Fibroblast of skin of left biceps (primary cell): ENCODE results near the gene HIF3A.

Experiments used
- DNase-seq, 2 experiments: peaks; one replicate each; pipeline ENCODE4 v3.0.0-alpha.2; 2013; ENCODE audit warnings: low read depth in 2 of 2

The HIF3A gene

DNA sequence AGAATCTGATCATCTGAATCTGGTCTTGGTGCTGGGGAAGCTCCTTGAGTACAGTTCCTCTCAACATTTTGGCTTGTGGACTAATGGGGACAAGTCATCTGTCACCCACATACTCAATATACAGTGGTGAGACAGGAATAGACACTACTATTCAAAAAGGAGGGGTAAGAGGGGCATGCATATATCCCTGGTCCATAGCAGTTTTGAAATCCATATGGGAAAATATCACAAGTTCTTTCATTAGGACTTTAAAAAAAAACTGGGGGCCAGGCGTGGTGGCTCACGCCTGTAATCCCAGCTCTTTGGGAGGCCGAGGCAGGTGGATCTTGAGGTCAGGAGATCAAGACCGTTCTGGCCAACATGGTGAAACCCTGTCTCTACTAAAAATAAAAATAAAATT lies 29.8 kb downstream of the HIF3A start:
- DNase-seq, result no peak

DNA sequence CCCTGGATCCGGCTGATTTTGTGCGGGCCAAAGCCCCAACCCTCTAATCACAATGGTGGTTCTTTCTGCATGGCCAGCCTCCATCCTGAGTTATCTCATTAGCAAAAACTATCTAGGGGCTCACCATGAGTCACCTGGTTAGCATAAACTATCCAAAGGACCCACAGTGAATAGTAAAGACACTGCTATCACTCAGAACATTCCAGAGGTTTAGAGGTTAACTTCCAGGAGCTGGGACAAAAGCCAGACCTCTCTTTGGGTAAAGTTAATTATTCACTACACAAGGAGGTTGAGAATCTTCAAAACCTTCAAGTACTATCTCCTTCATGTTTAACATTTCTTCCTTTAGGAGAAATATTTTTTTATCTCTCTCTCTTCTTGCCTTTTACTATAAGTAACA lies 31.2 kb downstream of the HIF3A start:
- DNase-seq, result no peak

- DNase-seq, result no peak
These were observed 33.6 kb downstream of the HIF3A start for GRCh38 chr19:46330319-46330918.

DNA sequence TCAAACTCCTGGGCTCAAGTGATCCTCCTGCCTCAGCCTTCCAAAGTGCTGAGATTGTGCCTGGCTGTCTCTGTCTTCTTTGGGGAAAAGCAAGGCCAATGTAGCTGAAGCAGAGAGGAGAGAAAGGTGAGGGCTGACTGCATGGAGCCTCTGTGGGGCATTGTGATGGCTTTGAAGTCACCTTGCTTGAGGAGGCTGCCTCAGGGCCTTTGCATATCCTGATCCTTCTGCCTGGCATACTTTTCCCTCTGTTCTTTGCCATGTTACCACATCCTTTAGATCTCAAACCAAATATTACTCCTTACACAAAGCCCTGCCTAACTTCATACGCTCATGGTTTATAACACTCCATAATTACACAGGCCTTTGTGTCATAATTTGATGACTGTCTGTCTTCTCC lies 40.6 kb downstream of the HIF3A start:
- DNase-seq, result no peak

GRCh38 chr19:46339446-46339845 lies 42.6 kb downstream of the HIF3A start:
- no peak for DNase-seq

DNA sequence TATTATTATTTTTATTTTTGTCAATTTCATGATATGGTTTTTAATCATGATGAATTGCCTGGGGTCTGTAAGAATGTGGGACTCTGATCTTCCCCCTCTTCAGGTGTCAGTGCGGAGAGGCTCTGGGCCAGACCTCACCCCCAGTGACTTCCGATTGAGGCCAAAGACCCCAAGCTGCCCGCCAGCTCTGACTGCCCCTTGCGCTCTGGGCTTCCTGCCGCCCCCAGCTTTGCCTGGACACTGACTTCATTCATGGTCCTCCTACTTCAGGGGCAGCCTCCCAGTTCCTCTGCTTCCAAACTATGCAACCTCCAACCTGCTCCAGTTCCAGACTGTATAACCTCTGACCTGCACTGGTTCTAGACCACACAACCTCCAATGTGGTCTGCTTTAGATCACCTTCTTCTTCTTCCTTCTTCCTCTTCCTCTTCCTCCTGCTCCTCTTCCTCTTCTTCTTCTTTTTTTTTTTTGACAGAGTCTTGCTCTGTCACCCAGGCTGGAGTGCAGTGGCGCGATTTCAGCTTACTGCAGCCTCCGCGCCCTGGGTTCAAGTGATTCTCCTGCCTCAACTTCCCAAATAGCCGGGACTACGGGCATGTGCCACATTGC lies 43.3 kb downstream of the HIF3A start:
- DNase-seq, result no peak

GRCh38 chr19:46341937-46342336 lies 45.1 kb downstream of the HIF3A start:
- no peak for DNase-seq

DNA sequence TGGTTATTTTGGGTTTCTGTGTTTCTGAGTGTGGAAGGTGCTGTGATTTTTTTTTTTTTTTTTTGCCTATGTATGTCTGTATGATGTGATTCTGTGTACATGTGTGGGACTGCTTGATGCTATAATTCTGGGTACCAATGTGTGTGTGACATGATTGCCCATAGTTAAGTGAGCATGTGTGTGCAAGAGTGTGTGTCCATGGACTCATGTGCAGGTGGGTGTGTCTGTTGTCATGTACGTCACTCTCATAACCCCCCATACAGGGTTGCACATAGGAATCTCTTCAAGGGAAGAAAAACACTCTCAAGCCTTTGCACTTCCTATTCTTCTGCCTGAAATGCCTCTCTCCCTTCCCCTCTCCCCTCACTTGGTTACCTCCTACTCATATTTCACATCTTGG lies 47.5 kb downstream of the HIF3A start:
- no peak for DNase-seq

DNA sequence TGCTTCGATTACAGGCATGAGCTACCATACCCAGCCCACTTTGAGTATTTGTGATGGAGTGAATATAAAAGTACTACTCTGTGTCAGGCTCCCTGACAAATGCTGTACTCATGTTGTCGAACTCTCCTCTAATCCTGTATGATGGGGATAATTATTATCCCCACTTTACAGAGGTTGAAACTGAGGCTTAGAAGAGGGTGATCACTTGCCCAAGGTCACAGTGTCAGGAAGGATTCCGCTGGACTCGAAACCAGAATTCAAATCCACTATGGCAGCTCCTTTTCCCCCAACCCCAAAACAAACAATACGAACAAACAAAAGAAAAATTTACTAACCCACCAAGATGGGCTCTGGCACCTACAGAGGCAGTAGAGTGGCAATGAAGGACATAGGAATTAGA lies 48.3 kb downstream of the HIF3A start:
- DNase-seq, result no peak

DNA sequence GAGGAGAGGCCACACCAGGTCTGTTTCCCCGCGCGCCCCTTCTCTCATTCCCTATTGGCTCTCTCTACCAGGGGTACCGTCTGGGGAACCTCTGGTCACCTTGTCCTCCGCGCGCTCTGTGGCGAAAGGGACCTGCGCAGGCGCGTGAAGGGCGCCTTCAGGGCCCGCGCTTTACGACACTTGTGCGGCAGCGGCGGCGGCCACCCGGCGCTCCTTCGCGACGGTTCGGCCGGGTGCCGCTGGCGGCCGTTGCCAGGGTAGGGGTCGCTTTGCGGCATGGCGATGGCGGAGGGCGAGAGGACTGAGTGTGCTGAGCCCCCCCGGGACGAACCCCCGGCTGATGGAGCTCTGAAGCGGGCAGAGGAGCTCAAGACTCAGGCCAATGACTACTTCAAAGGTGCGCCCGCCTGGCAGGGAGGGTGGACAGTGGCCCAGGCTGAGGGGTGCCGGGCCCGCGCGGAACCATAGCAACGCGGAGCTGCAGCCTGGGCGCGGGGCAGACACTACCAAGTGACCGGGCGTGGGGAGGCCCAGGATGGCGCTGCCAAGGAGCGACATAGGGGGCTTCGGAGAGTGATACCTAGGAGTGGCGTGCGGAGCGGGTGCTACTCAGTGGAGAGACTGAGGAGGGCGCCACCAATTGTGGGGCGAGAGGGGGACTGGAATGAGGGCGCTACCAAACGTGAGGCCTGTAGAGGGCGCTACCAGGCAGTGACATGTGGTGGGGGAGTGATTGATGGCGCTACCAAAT lies 50.2 kb downstream of the HIF3A start, which contains the start of gene PPP5C:
Gene PPP5C (plus strand): TSS at position 267 of the 751 bp plus-strand sequence. CDS start 10 bp downstream, at position 277.
- DNase-seq, result peak; percentile 77 to 80

DNA sequence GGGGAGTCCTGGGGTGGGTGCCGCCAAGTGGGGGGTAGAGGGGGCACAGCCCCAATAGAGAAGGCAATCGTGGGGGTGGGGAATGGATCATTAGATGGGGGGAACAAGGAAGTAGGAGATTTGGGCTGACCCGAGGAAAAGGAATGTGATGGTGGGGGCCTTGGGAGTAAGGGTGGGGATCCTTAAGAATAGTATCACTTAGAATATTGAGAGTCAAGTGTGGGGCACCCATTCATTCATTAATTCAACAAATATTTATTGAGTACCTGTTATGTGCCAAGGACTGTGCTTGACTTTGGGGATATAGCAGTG lies 50.7 kb downstream of the HIF3A start:
- no peak for DNase-seq

DNA sequence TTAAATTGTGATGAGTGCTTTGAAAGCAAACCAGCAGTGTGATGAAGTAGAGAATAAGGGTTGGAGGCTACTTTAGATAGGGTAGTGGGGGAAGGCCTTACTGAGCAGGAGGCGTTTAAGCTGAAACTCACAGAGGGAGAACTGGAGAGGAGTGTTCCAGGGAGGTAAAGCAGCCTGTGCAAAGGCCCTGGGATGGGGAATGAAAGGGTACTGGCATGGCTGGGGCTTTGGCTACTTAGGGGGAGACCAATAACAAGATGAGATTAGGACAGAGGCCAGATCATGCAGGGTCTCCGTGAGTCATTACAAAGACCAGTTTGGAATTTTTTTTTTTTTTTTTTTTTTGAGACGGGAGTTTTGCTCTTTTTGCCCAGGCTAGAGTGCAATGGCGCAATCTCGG lies 51.1 kb downstream of the HIF3A start:
- DNase-seq, result no peak

- no peak for DNase-seq
These were observed 52.6 kb downstream of the HIF3A start for GRCh38 chr19:46349311-46349993.

- no peak for DNase-seq
These were observed 53.4 kb downstream of the HIF3A start for GRCh38 chr19:46350029-46350757.

DNA sequence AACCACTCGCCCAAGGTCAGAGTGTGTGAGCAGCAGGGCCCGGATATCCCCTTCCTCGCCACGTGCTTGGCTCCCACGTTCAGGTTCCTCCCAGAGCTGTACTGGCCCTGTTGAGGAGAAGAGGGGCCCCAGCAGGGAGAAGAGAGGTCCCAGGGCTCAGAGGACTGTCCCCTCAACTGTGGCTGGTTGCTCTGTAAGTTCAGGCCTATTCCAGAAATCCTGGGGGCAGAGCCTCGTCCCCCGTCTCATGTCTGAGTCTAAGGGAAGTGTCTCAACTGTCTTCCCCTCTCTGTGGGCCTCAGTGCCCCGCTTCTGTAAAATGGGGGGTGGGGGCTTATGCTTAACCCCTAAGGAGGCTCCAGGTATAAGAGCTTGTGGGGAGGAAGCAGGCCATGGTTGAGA lies 53.9 kb downstream of the HIF3A start:
- DNase-seq, result no peak

DNA sequence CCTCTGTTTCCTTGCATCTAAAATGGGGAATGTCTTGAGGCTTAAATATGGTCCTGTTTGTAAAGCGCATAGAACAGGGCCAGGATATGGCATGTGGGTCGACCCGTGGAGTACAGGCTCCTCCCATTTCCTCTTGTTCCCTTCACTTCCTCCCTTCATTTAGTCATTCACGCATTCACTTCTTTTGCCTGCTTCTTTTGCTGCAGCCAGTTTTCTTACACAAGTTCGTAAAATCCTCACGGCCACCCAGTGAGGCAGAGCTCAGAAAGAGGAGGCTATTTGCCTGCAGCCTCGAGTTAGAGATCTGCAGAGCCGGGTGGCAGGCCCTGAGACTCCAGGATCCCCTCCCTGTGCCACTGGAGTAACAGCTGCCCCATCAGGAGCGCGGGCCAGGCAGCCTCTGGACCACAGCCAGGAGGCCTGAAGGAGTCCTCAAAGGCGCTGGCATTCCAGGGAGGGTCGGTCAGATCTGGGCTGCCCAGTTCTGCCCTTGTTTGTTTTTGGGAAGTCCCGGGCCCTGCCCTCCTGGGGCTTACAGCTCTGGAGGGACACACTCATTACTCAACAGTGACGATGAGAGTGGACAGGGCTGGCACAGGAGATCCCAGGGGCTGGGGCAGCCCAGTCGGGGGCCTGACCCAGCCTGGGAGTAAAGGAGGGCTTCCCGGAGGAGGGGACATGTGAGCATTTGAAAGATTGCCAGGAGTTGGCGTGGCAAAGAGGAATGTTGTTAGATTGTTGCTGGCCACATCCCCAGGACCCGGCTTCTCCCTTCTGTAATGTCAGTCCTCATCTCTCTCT lies 54.6 kb downstream of the HIF3A start:
- DNase-seq, result no peak

DNA sequence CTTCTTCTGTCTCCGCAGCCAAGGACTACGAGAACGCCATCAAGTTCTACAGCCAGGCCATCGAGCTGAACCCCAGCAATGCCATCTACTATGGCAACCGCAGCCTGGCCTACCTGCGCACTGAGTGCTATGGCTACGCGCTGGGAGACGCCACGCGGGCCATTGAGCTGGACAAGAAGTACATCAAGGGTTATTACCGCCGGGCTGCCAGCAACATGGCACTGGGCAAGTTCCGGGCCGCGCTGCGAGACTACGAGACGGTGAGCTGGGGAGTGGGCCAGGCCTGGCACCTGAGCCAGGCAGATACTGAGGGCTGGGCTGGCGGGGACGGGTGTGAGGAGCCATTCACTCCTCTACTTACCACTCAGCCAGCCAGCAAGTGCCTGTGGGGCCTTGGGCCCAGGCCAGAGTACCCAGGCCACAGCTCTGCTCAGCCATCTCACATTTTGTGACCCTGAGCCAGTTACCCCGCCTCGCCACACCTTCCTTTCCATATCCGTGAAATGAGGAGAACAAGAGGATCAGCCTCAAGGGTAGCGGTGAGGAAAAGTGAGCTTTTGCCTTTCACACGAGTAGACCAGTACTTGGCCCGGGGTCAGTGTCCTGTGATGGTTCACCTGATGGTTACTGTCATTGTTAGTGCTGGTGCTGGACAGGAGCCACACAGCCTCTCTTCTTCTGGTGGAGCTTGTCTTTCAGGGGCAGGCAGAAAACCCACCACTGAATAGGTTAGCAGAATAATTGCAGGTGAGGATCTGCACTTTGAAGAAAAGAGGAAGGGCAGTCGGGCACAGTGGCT lies 57.1 kb downstream of the HIF3A start:
- no peak for DNase-seq

DNA sequence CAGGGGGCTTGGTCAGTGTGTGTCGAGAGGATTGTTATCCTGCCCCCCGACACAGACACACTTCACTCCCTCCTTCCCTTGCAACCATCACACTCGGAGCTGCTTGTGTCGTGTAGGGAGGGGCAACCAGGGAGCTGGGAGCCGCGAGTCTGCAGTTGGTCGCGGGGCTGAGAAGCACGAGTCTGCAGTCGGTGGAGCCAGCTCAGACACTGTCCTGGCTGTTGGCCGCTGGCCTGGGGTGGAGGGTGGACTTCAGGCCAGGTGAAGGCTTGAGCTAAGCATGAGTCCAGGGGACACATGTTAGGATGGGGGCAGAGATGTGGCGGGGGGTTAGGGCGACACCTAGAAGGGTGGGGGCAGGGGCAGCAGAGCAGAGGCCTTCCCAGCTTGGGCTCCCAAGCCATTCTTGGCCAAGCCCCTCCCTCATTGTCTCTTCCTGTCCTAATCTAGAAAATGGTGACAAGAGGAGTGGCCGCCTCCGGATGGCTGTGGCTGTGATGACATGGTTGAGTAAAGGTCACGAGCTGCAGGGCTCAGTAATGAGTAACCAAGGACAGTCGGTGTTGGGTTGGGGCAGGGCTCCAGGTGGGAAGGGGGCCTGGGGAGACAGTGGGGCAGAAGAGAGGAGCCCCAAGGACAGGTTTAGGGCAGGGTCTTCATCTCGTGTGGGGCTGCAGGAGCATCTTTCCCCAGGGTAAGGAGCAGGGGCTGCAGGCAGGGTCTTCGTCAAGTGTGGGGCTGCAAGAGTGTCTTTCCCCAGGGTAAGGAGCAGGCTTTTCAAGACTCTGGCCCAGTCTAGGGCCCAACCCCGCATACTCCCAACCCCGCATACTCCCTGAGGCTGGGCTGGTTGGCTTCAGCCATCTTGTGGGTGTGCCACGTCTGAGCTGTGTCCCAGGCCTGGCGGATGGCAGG lies 58.6 kb downstream of the HIF3A start:
- no peak for DNase-seq
